NOMO-1 (cell line): Measurements from ENCODE around the gene EMP3.
A peak's percentile ranks its signal among the peaks of the same experiment; 100 is the strongest.

Source experiments
- DNase-seq, 2 experiments: peaks; one replicate each; lab custom pipeline; 2025; ENCODE audit not compliant: unreplicated experiment in 2 of 2; lab: John Stamatoyannopoulos, UW

Gene EMP3

GRCh38 chr19:48342841-48343540 lies 17.6 kb downstream of the EMP3 start:
- no peak for DNase-seq

- DNase-seq = no peak
Measured at GRCh38 chr19:48344892-48345291, 19.5 kb downstream of the EMP3 start.

DNA sequence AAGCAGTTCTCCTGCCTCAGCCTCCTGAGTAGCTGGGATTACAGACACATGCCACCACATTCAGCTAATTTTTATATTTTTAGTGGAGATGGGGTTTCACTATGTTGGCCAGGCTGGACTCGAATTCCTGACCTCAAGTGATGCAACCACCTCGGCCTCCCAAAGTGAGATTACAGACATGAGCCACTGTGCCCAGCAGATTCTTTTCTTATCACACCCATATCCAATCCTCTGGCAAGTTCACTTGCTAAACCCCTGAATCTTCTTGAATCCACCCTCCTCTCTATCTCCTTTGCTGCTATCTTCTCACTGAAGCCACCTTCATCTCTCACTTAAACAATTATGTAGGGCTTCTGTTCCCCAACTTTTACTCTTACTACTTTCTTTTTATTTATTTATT lies 20.8 kb downstream of the EMP3 start:
- DNase-seq = no peak

- no peak for DNase-seq
Measured at GRCh38 chr19:48348045-48348444, 22.7 kb downstream of the EMP3 start.

- DNase-seq = no peak
Measured at GRCh38 chr19:48348737-48349136, 23.4 kb downstream of the EMP3 start.

DNA sequence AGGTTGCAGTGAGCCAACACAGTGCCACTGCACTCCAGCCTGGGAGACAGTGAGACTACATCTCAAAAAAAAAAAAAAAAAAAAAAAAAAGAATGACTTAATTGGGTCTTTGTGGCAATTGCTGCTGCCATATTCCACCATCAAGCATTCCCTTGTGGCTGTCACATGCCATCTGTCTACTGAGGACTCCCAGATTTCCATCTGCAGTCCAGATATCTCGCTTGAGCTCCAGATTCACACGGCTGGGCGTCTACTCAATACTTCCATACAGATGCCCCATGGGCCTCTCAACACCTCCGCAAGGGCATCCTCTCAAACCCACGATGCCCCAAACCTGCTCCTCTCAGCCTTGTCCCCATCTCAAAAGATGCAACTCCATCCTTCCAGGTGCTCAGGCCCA lies 25.5 kb downstream of the EMP3 start:
- no peak for DNase-seq

- DNase-seq = peak; percentile 27 to 29
Measured at GRCh38 chr19:48351341-48351752, 26.0 kb downstream of the EMP3 start.

DNA sequence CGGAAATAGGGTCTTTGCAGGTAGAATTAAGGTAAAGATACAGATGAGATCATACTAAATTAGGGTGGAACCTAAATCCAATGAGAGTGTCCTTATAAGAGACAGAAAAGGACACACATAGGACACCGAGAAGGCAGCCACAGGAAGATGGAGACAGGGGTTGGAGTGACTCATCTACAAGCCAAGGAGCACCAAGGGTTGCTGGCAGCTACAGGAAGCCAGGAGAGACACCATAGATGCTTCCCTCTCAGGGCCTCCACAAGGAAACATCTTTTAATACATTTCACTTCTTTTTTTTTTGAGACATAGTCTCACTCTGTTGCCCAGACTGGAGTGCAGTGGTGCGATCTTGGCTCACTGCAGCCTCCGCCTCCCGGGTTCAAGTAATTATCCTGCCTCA lies 28.3 kb downstream of the EMP3 start:
- DNase-seq = no peak

DNA sequence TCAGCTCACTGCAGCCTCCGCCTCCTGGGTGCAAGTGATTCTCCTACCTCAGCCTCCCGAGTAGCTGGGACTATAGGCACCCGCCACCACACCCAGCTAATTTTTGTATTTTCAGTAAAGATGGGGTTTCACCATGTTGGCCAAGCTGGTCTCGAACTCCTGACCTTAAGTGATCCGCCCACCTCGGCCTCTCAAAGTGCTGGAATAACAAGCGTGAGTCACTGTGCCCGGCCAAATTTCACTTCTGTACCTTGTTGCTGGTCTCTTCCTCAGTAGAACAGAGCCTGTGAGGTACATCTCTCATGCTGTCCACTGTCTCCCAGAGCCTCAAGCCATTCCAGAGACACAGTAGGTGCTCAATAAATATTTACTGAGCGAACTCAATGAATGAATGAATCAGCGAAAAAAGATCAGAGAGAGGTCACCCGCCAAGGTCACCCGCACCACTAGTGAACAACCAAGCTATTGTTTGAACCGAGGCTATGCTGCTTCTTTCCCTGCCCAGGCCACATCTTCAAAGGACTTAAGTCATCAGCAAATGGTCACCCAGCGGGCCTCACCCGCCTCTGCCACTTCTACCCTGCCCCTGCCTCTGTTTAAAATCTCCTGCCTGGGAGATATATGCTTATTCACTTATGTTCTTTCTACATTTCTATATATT lies 29.1 kb downstream of the EMP3 start:
- DNase-seq = no peak

DNA sequence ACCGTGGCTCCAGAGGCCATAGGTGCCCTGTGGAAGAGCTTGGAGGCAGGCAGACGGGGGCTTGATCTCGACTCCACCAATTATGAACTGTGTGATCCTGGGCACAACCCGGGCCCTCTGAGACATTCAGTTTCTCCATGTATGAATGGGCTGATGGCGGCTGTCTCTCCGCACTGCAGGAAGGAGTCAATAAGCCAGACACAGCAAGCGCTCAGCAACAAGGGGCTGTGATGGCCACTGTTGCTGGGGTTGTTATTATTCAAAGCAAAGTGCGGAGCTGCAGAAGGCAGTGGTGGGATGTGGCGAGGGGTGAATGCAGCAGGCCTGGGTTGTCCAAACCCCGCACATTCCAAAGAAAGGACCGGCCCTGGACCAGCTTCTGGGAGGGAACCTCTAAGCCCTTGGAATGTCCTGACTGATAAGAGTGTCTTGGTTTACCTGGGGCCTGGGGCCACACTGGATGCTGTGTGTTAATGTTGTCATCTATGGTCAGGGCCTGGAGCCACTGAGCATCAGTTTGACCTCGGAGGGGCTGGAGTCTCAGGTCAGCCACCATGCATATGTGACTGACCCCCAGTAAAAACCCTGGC lies 30.1 kb downstream of the EMP3 start:
- no peak for DNase-seq

- DNase-seq = no peak
Measured at GRCh38 chr19:48359123-48359522, 33.8 kb downstream of the EMP3 start.

DNA sequence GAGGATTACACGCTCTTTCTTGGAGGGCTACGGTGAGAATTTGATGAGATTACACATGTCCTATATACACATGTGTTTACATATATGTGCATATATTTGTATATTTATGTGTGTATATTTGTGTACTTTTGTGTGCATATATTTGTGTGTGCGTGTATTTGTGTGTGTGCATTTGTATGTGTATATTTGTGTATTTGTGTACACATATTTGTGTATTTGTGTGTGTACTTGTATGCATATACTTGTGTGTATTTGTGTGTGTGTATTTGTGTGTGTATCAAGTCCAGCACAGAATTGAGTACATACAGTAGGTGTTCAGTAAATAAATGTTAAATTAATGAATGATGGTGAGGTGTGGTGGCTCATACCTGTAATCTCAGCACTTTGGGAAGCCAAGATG lies 36.6 kb downstream of the EMP3 start:
- no peak for DNase-seq

GRCh38 chr19:48362716-48363499 lies 37.6 kb downstream of the EMP3 start:
- peak; percentile 87 to 91 for DNase-seq

- DNase-seq = no peak
Measured at GRCh38 chr19:48363500-48363809, 38.1 kb downstream of the EMP3 start.

GRCh38 chr19:48363810-48364597 lies 38.7 kb downstream of the EMP3 start, which contains the start of the genes SYNGR4 and TMEM143:
SYNGR4 (plus strand) TSS chr19:48364367; CDS start chr19:48365843, 1,476 bp downstream.
TMEM143 (minus strand) TSS chr19:48363940; CDS start chr19:48363920, 20 bp downstream.
- peak; percentile 99 to 100 for DNase-seq

GRCh38 chr19:48364598-48365348 lies 39.4 kb downstream of the EMP3 start:
- no peak for DNase-seq

DNA sequence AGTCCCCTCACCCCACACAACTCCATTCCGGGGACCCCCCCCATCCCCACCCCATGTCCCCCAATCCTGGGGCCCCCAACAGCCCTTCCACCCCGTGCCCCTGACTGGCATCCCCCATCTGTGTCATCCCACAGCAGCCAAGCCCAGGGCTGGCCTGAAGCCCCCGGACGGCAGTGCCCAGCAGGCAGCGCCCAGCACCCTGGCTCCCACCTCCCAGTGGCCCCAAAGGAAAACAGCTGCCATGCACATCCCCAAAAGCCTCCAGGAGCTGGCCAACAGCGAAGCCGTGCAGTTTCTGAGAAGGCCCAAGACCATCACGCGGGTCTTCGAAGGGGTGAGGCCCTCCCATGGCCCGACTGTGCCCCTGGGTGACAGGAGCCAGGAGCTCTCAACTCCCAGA lies 40.2 kb downstream of the EMP3 start:
- DNase-seq = no peak

- DNase-seq = no peak
Measured at GRCh38 chr19:48367855-48368254, 42.5 kb downstream of the EMP3 start.

DNA sequence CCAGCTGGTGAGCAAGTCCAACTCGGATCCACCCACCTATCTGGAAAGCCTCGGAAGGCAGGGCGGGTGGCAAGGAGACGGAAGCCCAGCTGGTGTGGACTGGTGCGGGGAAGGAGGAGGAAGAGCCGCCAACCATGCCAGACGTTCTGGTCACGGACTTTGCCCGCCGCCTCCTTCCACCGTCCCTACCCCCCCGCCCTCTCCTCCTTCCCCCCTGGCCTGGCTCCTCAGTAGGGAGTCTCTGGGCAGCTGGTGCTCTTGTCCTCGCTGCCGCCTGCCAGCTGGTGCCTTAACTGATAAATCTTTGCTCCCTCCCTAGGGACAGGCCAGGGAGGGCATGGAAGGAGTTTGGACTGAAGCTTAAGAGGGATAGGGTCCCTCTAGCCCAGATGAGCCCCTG lies 43.6 kb downstream of the EMP3 start:
- DNase-seq = no peak

GRCh38 chr19:48370955-48371354 lies 45.6 kb downstream of the EMP3 start:
- no peak for DNase-seq
